Caco-2 (cell line): ENCODE data around the gene KBTBD12. TPM values are rescaled to one million over a fixed set of nuclear protein-coding genes. Genes with fewer than 3 reads are reported as not detected.

ENCODE experiments used
- BruUV-seq: library from RNA; stranded (reverse); fragments of 400-500 nt; replicated peaks from 2 replicates; lab custom pipeline; 2021; lab: Mats Ljungman, UMichigan
- CTCF ChIA-PET: fragments of 300-600 bp; sonication (Branson Sonifier 250); formaldehyde crosslinking; loops from one replicate; lab custom pipeline; 2022; ENCODE audit warnings: antibody characterized with exemption; lab: Charles Lee
- POLR2A ChIA-PET: fragments of 300-600 bp; sonication (Branson Sonifier 250); formaldehyde crosslinking; loops from one replicate; lab custom pipeline; 2022; ENCODE audit warnings: antibody characterized with exemption; lab: Charles Lee
- DNase-seq, 2 experiments: peaks; one replicate each; pipeline versions ENCODE4 v3.0.0 to v3.0.0-alpha.2; 2020 to 2022
- H3K27me3 ChIP-seq: replicated peaks from 2 replicates; pipeline ENCODE4 v1.6.0; 2011; ENCODE audit warnings: low read length; ENCODE audit not compliant: control insufficient read depth, insufficient read depth
- H3K36me3 ChIP-seq: 2 replicates; pipeline ENCODE4 v1.5.1; 2011; ENCODE audit warnings: low read length; ENCODE audit not compliant: control insufficient read depth, insufficient read depth
- H3K4me1 ChIP-seq: fragments of 250-450 bp; sonication (Bioruptor Pico); 2 replicates; pipeline ENCODE4 v1.5.1; 2020; ENCODE audit warnings: mild to moderate bottlenecking
- H3K4me3 ChIP-seq: 2 replicates; pipeline ENCODE4 v1.5.1; 2011; ENCODE audit warnings: low read depth, mild to moderate bottlenecking, control low read depth, low read length
- H3K9me3 ChIP-seq: fragments of 250-450 bp; sonication (Bioruptor Pico); 2 replicates; pipeline ENCODE4 v1.5.1; 2020; ENCODE audit warnings: mild to moderate bottlenecking, moderate library complexity
- H3K27ac Mint-ChIP-seq: one replicate; pipeline ENCODE4 v1.8.0; 2022; ENCODE audit warnings: mixed read lengths; ENCODE audit not compliant: unreplicated experiment
- H3K27me3 Mint-ChIP-seq: one replicate; pipeline ENCODE4 v1.8.0; 2022; ENCODE audit warnings: mixed read lengths; ENCODE audit not compliant: insufficient read depth, unreplicated experiment
- H3K36me3 Mint-ChIP-seq: one replicate; pipeline ENCODE4 v1.8.0; 2022; ENCODE audit warnings: mild to moderate bottlenecking, mixed read lengths; ENCODE audit not compliant: insufficient read depth, unreplicated experiment
- H3K4me1 Mint-ChIP-seq: one replicate; pipeline ENCODE4 v1.8.0; 2022; ENCODE audit warnings: low read depth, mixed read lengths; ENCODE audit not compliant: unreplicated experiment
- H3K4me3 Mint-ChIP-seq: one replicate; pipeline ENCODE4 v1.8.0; 2022; ENCODE audit warnings: mild to moderate bottlenecking, moderate library complexity, mixed read lengths; ENCODE audit not compliant: unreplicated experiment
- H3K9me3 Mint-ChIP-seq: one replicate; pipeline ENCODE4 v1.8.0; 2022; ENCODE audit warnings: mixed read lengths; ENCODE audit not compliant: unreplicated experiment
- CTCF ChIP-seq, 2 experiments: fragments of 200-600 bp in 1 of 2; IDR thresholded peaks; 1 replicate in 1 of 2; 2 replicates in 1 of 2; pipeline versions ENCODE4 v1.5.1 to v1.8.0; 2011 to 2022; ENCODE audit warnings: antibody characterized with exemption in 1 of 2, control low read depth in 1 of 2, inconsistent platforms in 1 of 2, low read depth in 1 of 2, low read length in 1 of 2, mild to moderate bottlenecking in 1 of 2, moderate library complexity in 1 of 2; ENCODE audit not compliant: insufficient read depth in 1 of 2, severe bottlenecking in 1 of 2, unreplicated experiment in 1 of 2
- intact Hi-C: fragments of 100-400 bp; cut with micrococcal nuclease; formaldehyde crosslinking; loops from one replicate; pipeline ENCODE4 v1.10.0; 2022; ENCODE audit not compliant: unreplicated experiment
- total RNA-seq: library from RNA; stranded (reverse); gene quantifications from 2 replicates; pipeline ENCODE4 v1.2.3, GENCODE V29; 2022

The KBTBD12 gene
- total RNA-seq, 1 experiment from 2014 or later, result not detected

DNA sequence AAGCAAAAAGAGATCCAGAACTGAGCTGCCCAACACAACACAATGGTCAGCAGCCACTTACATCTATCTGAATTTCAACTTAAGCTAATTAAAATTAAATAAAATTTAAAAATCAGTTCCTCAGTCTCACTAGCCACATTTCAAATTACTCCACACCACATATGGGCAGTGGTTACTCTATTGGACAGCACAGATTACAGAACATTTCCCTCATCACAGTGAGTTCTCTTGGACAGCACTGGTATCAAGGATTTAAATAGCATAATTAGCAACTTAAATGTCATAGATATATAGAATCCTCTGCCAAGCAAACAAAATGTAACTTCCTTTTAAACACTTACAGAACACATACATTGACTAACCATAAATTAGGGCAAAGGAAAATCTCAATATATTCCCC, 64.4 kb downstream of the KBTBD12 start:
- 0 out of 2 replicates have a peak, but pooled peaks cover 2% of the 10 kb centered on the region for H3K27me3 ChIP-seq
- DNase-seq, result no peak
- no peaks in the 10 kb centered on the region for H3K4me1 ChIP-seq
- POLR2A ChIA-PET, result no interaction called here
- peaks cover 4% of the 10 kb centered on the region for H3K27me3 Mint-ChIP-seq
- no TSS peak for BruUV-seq
- CTCF ChIA-PET, result no interaction called here
- no peaks in the 10 kb centered on the region for H3K9me3 Mint-ChIP-seq
- H3K36me3 ChIP-seq, result no peaks in the 10 kb centered on the region
- H3K4me3 Mint-ChIP-seq, result no peak overlapping the region
- no peak overlapping the region for H3K4me3 ChIP-seq
- intact Hi-C loops, result no loop called here
- no peaks in the 10 kb centered on the region for H3K9me3 ChIP-seq
- H3K36me3 Mint-ChIP-seq, result no peaks in the 10 kb centered on the region
- H3K4me1 Mint-ChIP-seq, result no peaks in the 10 kb centered on the region
- no peak for TF ChIP-seq CTCF (IDR thresholded peaks at IDR 0.05; ENCODE audit: insufficient read depth in 1 of 2, low read depth in 1 of 2, low read length in 1 of 2, severe bottlenecking in 1 of 2, unreplicated experiment in 1 of 2)
- H3K27ac Mint-ChIP-seq, result no peak overlapping the region

DNA sequence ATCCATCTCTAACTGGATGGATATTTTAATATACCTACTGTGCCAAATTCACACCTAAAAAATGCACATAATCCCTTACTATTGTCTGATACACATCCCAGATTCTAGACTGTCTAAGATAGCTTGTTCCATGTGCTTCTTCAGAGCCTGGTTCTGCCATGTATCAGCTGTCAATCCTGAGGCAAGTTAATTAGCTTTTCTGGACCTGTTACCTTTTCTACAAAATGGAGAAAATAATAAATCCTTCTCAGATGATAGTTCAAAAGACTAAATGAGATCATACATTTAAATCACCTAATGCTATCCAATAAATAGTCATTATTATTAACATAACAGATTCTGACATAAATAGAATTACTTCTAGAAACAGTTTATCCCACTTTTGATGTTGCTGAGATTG, 66.1 kb downstream of the KBTBD12 start:
- intact Hi-C loops, result no loop called here
- H3K27me3 ChIP-seq, result no peaks in the 10 kb centered on the region
- ChIA-PET POLR2A (no interaction called here), CTCF (no interaction called here)
- H3K36me3 Mint-ChIP-seq, result no peaks in the 10 kb centered on the region
- no peak for TF ChIP-seq CTCF (IDR thresholded peaks at IDR 0.05; ENCODE audit: insufficient read depth in 1 of 2, low read depth in 1 of 2, low read length in 1 of 2, severe bottlenecking in 1 of 2, unreplicated experiment in 1 of 2)
- peaks cover 4% of the 10 kb centered on the region for H3K27me3 Mint-ChIP-seq
- no TSS peak for BruUV-seq
- no peak overlapping the region for H3K4me3 ChIP-seq
- H3K27ac Mint-ChIP-seq, result no peak overlapping the region
- H3K4me3 Mint-ChIP-seq, result no peak overlapping the region
- no peaks in the 10 kb centered on the region for H3K4me1 ChIP-seq
- H3K9me3 Mint-ChIP-seq, result no peaks in the 10 kb centered on the region
- no peak for DNase-seq
- H3K9me3 ChIP-seq, result no peaks in the 10 kb centered on the region
- no peaks in the 10 kb centered on the region for H3K36me3 ChIP-seq
- no peaks in the 10 kb centered on the region for H3K4me1 Mint-ChIP-seq

DNA sequence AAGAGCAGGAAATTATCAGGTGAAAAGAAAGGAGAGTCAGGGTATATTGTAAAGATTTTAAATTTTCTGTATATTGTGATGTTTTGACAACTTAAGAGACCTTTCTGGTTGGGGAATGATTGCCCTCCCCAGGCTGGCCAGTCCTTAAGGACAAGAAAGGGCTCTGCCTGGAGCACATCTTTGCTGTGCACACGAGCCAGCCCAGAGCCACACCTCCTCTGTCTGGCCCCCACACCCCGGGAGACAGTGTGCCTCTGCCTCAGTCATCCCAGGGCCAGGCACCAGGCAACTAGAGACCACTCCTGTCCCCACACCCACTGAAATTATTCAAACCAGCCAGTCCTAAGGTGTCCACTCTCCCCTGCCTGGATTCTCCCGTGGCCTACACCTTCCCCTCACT, 67.1 kb downstream of the KBTBD12 start:
- intact Hi-C loops, result no loop called here
- CTCF ChIA-PET, result no interaction called here

More for the DNA sequence above, 67.1 kb downstream of the KBTBD12 start:
- Mint-ChIP-seq H3K36me3 (no peaks in the 10 kb centered on the region), H3K27me3 (peaks cover 2% of the 10 kb centered on the region), H3K4me1 (no peaks in the 10 kb centered on the region), H3K27ac (no peak overlapping the region), H3K4me3 (no peak overlapping the region), H3K9me3 (no peaks in the 10 kb centered on the region)
- POLR2A ChIA-PET, result interaction anchor here (0.5 kb wide), 1 partner anchor 12 kb away, joined by 3 read pairs; no protein-coding TSS in a partner anchor
- no peak overlapping the region for H3K4me3 ChIP-seq
- no peaks in the 10 kb centered on the region for H3K27me3 ChIP-seq
- DNase-seq, result no peak
- no peaks in the 10 kb centered on the region for H3K4me1 ChIP-seq
- TF ChIP-seq CTCF (IDR thresholded peaks at IDR 0.05; ENCODE audit: insufficient read depth in 1 of 2, low read depth in 1 of 2, low read length in 1 of 2, severe bottlenecking in 1 of 2, unreplicated experiment in 1 of 2), result no peak
- H3K36me3 ChIP-seq, result no peaks in the 10 kb centered on the region
- BruUV-seq, result no TSS peak
- H3K9me3 ChIP-seq, result no peaks in the 10 kb centered on the region
